Trophoblast cell (in vitro differentiated cells and primary cell): ENCODE results near the gene DNAH1.

Experiments
- DNase-seq, 2 donors: peaks; one replicate each; pipeline ENCODE4 v3.0.0-alpha.2; 2016
- H2AFZ ChIP-seq: 2 replicates; pipeline ENCODE4 v1.6.1; 2013; ENCODE audit warnings: low read length, moderate library complexity, mild to moderate bottlenecking; ENCODE audit not compliant: insufficient read depth, poor library complexity
- H2AK5ac ChIP-seq: 2 replicates; pipeline ENCODE4 v1.6.1; 2013; ENCODE audit warnings: mild to moderate bottlenecking, low read length
- H2BK120ac ChIP-seq: 2 replicates; pipeline ENCODE4 v1.6.1; 2013; ENCODE audit warnings: low read length, mild to moderate bottlenecking, moderate library complexity; ENCODE audit not compliant: insufficient read depth, poor library complexity
- H2BK12ac ChIP-seq: 2 replicates; pipeline ENCODE4 v1.6.1; 2013; ENCODE audit warnings: mild to moderate bottlenecking, low read length, moderate library complexity
- H2BK5ac ChIP-seq: 2 replicates; pipeline ENCODE4 v1.6.1; 2013; ENCODE audit warnings: low read length, low read depth, moderate library complexity, mild to moderate bottlenecking; ENCODE audit not compliant: poor library complexity
- H3K14ac ChIP-seq: 2 replicates; pipeline ENCODE4 v1.6.1; 2013; ENCODE audit warnings: mild to moderate bottlenecking, low read length
- H3K18ac ChIP-seq: 2 replicates; pipeline ENCODE4 v1.6.1; 2013; ENCODE audit warnings: mild to moderate bottlenecking, low read length
- H3K23ac ChIP-seq: 2 replicates; pipeline ENCODE4 v1.6.1; 2013; ENCODE audit warnings: low read length
- H3K27ac ChIP-seq: 2 replicates; pipeline ENCODE4 v1.5.1; 2013; ENCODE audit warnings: low read depth, mild to moderate bottlenecking, inconsistent platforms, low read length, moderate library complexity
- H3K27me3 ChIP-seq: 2 replicates; pipeline ENCODE4 v1.6.1; 2013; ENCODE audit warnings: inconsistent platforms, mild to moderate bottlenecking, low read length, moderate library complexity; ENCODE audit not compliant: insufficient read depth
- H3K36me3 ChIP-seq, 2 experiments: 1 replicate in 1 of 2; 2 replicates in 1 of 2; pipeline ENCODE4 v1.6.1; 2013; ENCODE audit warnings: low read length in 2 of 2, mild to moderate bottlenecking in 2 of 2, moderate library complexity in 1 of 2; ENCODE audit not compliant: insufficient read depth in 2 of 2, control insufficient read depth in 1 of 2
- H3K4ac ChIP-seq: 2 replicates; pipeline ENCODE4 v1.6.1; 2013; ENCODE audit warnings: low read depth, mild to moderate bottlenecking, low read length, moderate library complexity
- H3K4me1 ChIP-seq, 2 experiments: 1 replicate in 1 of 2; 2 replicates in 1 of 2; pipeline ENCODE4 v1.6.1; 2013; ENCODE audit warnings: low read length in 2 of 2, mild to moderate bottlenecking in 2 of 2, moderate library complexity in 1 of 2; ENCODE audit not compliant: insufficient read depth in 2 of 2, control insufficient read depth in 1 of 2
- H3K4me2 ChIP-seq: 2 replicates; pipeline ENCODE4 v1.6.1; 2013; ENCODE audit warnings: inconsistent platforms, mild to moderate bottlenecking, low read length, moderate library complexity
- H3K4me3 ChIP-seq: 2 replicates; pipeline ENCODE4 v1.5.1; 2013; ENCODE audit warnings: mild to moderate bottlenecking, low read depth, low read length, inconsistent platforms
- H3K79me1 ChIP-seq: one replicate; pipeline ENCODE4 v1.6.1; 2013; ENCODE audit warnings: low read length
- H3K79me2 ChIP-seq: 2 replicates; pipeline ENCODE4 v1.6.1; 2013; ENCODE audit warnings: low read length, mild to moderate bottlenecking; ENCODE audit not compliant: control insufficient read depth, insufficient read depth, poor library complexity
- H3K9ac ChIP-seq: 2 replicates; pipeline ENCODE4 v1.6.1; 2013; ENCODE audit warnings: mild to moderate bottlenecking, low read length
- H3K9me3 ChIP-seq: 2 replicates; pipeline ENCODE4 v1.6.1; 2013; ENCODE audit warnings: low read depth, mild to moderate bottlenecking, control low read depth, inconsistent platforms, low read length; ENCODE audit not compliant: insufficient read depth
- H4K12ac ChIP-seq: 2 replicates; pipeline ENCODE4 v1.6.1; 2013; ENCODE audit warnings: low read depth, mild to moderate bottlenecking, low read length, moderate library complexity
- H4K8ac ChIP-seq: 2 replicates; pipeline ENCODE4 v1.6.1; 2013; ENCODE audit warnings: low read depth, mild to moderate bottlenecking, low read length, moderate library complexity
- H4K91ac ChIP-seq: one replicate; pipeline ENCODE4 v1.6.1; 2013; ENCODE audit warnings: low read depth, mild to moderate bottlenecking, low read length, moderate library complexity
- WGBS: extraction: QIAGEN DNeasy Blood & Tissue Kit; methylation state at CpG from one replicate; pipeline ENCODE4 v1.1.7; 2013; ENCODE audit warnings: missing lambda C conversion rate; ENCODE audit not compliant: insufficient read length, insufficient coverage; ENCODE audit errors: extremely low coverage; 5-methylcytosine and 5-hydroxymethylcytosine counted together

The DNAH1 gene

DNA sequence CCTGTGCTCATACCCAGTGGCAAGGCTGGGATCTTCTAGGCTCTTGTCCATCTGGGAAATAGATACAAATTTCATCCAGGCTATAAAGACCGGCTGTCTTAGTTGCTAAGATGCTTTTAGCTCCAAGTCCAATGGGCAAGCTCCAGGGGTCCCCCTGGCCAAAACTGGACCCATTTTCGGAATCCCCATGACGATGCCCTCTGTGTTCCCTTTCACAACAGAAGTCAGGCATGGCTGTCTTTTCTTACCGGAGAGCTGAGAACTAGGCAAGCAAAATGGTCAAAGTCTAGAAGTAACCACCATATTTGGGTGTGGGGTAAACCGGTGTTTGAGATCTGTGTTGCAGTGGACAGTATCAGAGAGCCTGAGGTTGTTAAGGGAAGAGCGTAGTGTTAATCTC is 27.4 kb upstream of the DNAH1 start:
- H2AK5ac ChIP-seq, result peak overlapping the region; percentile 4
- no peak overlapping the region for H3K14ac ChIP-seq
- no peak overlapping the region for H2BK5ac ChIP-seq
- peak overlapping the region; percentile 15 for H3K4ac ChIP-seq
- H3K79me1 ChIP-seq, result peaks cover 2% of the 10 kb centered on the region
- no peak overlapping the region for H3K9ac ChIP-seq
- no peak overlapping the region for H2AFZ ChIP-seq
- peaks cover 2 to 10% of the 10 kb centered on the region in 2 experiments for H3K36me3 ChIP-seq
- H3K9me3 ChIP-seq, result no peaks in the 10 kb centered on the region
- H3K4me1 ChIP-seq, result peaks cover 8 to 9% of the 10 kb centered on the region in 2 experiments
- no peak overlapping the region for H3K18ac ChIP-seq
- H3K27me3 ChIP-seq, result no peaks in the 10 kb centered on the region
- H3K4me2 ChIP-seq, result no peak overlapping the region
- no peak overlapping the region for H2BK120ac ChIP-seq
- peak overlapping the region; percentile 48 for H4K8ac ChIP-seq
- H4K91ac ChIP-seq, result peak overlapping the region; percentile 32
- WGBS, result no CpG with 5 or more reads among the region's 6 CpGs
- H3K79me2 ChIP-seq, result peaks cover 2% of the 10 kb centered on the region
- no peak overlapping the region for H2BK12ac ChIP-seq
- H3K4me3 ChIP-seq, result no peak overlapping the region
- no peak overlapping the region for H3K27ac ChIP-seq
- no peak for DNase-seq
- no peak overlapping the region for H4K12ac ChIP-seq
- no peak overlapping the region for H3K23ac ChIP-seq

- H4K91ac ChIP-seq, result no peak overlapping the region
- no CpG with 5 or more reads among the region's 1 CpG for WGBS
Measured at GRCh38 chr3:52289338-52289746, 26.8 kb upstream of the DNAH1 start.

GRCh38 chr3:52289747-52290595 is 26.1 kb upstream of the DNAH1 start:
- no peak overlapping the region for H4K91ac ChIP-seq
- no peak for DNase-seq
- H3K18ac ChIP-seq, result no peak overlapping the region
- no peak overlapping the region for H3K27ac ChIP-seq
- H3K4me1 ChIP-seq, result peaks cover 8 to 9% of the 10 kb centered on the region in 2 experiments
- no peak overlapping the region for H2BK12ac ChIP-seq
- H3K4me3 ChIP-seq, result no peak overlapping the region
- H3K9ac ChIP-seq, result no peak overlapping the region
- no peak overlapping the region for H3K23ac ChIP-seq
- no peak overlapping the region for H2AK5ac ChIP-seq
- no peak overlapping the region for H3K14ac ChIP-seq
- WGBS, result no CpG with 5 or more reads among the region's 15 CpGs
- no peak overlapping the region for H2BK120ac ChIP-seq
- peaks cover 2 to 10% of the 10 kb centered on the region in 2 experiments for H3K36me3 ChIP-seq
- H3K4ac ChIP-seq, result no peak overlapping the region
- no peak overlapping the region for H4K8ac ChIP-seq
- no peaks in the 10 kb centered on the region for H3K9me3 ChIP-seq
- no peaks in the 10 kb centered on the region for H3K27me3 ChIP-seq
- peaks cover 2% of the 10 kb centered on the region for H3K79me2 ChIP-seq
- no peak overlapping the region for H2AFZ ChIP-seq
- no peak overlapping the region for H4K12ac ChIP-seq
- H2BK5ac ChIP-seq, result no peak overlapping the region
- peaks cover 2% of the 10 kb centered on the region for H3K79me1 ChIP-seq
- no peak overlapping the region for H3K4me2 ChIP-seq

More at GRCh38 chr3:52289338-52289746, 26.8 kb upstream of the DNAH1 start:
- peaks cover 2% of the 10 kb centered on the region for H3K79me1 ChIP-seq
- no peak overlapping the region for H2BK5ac ChIP-seq
- H4K12ac ChIP-seq, result no peak overlapping the region
- H3K36me3 ChIP-seq, result peaks cover 2 to 10% of the 10 kb centered on the region in 2 experiments
- H3K79me2 ChIP-seq, result peaks cover 2% of the 10 kb centered on the region
- no peak overlapping the region for H3K9ac ChIP-seq
- no peak overlapping the region for H3K14ac ChIP-seq
- H3K18ac ChIP-seq, result no peak overlapping the region
- H2AK5ac ChIP-seq, result no peak overlapping the region
- H3K27me3 ChIP-seq, result no peaks in the 10 kb centered on the region
- no peak overlapping the region for H2BK120ac ChIP-seq
- H4K8ac ChIP-seq, result no peak overlapping the region
- H3K4me1 ChIP-seq, result peaks cover 8 to 9% of the 10 kb centered on the region in 2 experiments
- H2AFZ ChIP-seq, result no peak overlapping the region
- H3K23ac ChIP-seq, result no peak overlapping the region
- H3K4ac ChIP-seq, result no peak overlapping the region
- H3K4me3 ChIP-seq, result no peak overlapping the region
- peak; percentile 68 to 85 for DNase-seq
- no peak overlapping the region for H3K27ac ChIP-seq
- H3K9me3 ChIP-seq, result no peaks in the 10 kb centered on the region
- no peak overlapping the region for H3K4me2 ChIP-seq
- H2BK12ac ChIP-seq, result no peak overlapping the region

DNA sequence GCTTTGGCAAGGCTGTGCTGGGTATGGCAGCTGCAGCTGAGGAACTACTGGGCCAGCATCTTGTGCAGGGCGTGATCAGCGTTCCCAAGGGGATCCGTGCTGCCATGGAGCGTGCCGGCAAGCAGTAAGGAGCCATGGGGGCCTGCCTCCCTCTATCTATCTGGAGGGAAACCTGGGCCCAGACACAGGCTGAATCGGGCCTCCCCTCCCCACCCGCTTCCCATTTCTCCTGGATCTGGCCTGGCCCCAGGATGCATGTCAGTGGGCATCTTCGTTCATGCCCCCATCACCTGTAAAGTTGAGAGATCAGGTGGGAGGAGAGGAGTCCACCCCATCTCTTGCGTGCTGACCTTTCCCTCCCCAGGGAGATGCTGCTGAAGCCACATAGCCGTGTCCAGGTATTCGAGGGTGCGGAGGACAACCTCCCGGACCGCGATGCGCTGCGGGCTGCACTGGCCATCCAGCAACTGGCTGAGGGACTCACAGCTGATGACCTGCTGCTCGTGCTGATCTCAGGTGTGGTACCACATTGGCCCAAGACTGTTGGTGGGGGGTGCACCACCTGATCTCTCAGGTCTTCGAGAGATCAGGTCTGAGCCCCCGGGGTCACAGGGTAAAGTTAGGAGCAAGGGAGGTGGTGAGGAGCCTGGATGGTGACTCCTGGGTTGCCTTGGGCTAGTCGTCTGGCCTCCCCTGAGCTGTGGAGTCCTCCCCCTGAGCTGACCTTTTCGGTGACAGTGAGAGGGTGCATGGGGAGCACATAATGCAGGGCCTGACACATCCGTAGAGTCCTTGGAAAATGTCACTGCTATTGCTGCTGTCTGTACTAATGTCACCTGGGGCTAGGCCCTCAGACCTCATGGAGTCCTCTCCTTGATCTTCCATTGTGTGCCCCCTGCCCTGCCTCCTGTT is 25.3 kb upstream of the DNAH1 start:
- Histone ChIP-seq H3K14ac (no peak overlapping the region), H4K91ac (no peak overlapping the region), H3K9ac (no peak overlapping the region), H3K9me3 (no peaks in the 10 kb centered on the region), H3K23ac (no peak overlapping the region), H2AK5ac (no peak overlapping the region), H2BK12ac (no peak overlapping the region), H3K4me2 (no peak overlapping the region), H2BK5ac (no peak overlapping the region), H3K27me3 (no peaks in the 10 kb centered on the region), H3K27ac (no peak overlapping the region), H4K8ac (no peak overlapping the region), H3K4me1 (peaks cover 8 to 9% of the 10 kb centered on the region in 2 experiments), H2BK120ac (no peak overlapping the region), H3K79me2 (peaks cover 2% of the 10 kb centered on the region), H3K36me3 (peaks cover 2 to 10% of the 10 kb centered on the region in 2 experiments), H3K4me3 (no peak overlapping the region), H2AFZ (no peak overlapping the region), H3K79me1 (peaks cover 2% of the 10 kb centered on the region), H3K4ac (no peak overlapping the region), H3K18ac (no peak overlapping the region), H4K12ac (no peak overlapping the region)
- no peak for DNase-seq
- WGBS, result no CpG with 5 or more reads among the region's 23 CpGs
